ENCODE data around the gene SYT3. TPM values are rescaled to one million over a fixed set of nuclear protein-coding genes. Genes with fewer than 3 reads are reported as not detected.

SYT3 gene, protein sequence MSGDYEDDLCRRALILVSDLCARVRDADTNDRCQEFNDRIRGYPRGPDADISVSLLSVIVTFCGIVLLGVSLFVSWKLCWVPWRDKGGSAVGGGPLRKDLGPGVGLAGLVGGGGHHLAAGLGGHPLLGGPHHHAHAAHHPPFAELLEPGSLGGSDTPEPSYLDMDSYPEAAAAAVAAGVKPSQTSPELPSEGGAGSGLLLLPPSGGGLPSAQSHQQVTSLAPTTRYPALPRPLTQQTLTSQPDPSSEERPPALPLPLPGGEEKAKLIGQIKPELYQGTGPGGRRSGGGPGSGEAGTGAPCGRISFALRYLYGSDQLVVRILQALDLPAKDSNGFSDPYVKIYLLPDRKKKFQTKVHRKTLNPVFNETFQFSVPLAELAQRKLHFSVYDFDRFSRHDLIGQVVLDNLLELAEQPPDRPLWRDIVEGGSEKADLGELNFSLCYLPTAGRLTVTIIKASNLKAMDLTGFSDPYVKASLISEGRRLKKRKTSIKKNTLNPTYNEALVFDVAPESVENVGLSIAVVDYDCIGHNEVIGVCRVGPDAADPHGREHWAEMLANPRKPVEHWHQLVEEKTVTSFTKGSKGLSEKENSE
- total RNA-seq: not detected in 2 replicates

DNA sequence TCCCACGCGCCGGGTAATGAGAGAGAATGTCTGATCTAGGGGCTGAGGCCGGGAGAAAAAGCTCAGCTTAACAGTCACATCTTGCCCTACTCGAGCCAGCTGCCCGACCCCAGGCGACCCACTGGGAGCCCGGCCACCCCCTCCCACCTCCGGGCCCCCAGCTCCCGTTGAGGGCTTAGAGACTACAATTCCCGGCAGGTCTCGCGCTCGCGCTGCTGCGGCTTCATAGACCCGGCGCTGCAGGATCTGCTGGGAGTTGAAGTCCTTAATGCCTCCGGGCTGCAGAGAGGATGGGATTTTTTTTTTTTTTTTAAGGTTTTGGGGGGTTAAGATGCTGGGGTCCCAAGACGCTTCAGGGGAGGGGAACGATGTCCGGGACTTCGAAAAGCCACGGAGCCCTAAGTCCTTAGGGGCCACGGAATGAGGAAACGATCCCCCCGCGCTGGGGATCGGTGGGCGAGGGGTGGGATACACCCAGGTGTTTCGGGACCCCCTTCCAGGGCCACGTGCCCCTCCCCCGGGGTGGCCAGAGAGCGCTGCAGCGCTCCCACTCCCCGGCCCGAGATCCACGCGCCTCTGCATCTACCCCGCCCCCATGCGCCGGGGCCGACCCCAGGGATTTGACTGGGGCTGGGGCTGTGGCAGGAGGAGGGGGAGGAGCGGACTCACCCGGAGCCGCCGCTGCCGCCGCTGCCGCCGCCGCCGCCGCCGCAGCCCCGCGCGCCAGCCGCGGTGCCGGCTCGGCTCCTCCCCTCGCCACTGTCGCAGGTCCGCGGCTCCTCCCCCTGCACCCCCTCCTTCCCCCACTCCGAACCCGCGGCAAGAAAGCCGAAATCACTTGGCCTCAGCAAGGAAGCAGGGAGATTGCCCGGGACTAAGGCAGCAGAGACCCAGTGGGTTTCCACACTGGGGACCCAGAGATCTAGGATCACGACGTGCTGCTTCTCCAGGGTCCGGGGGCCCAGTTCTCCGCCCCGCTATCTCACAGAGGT, at the start of gene SYT3:
Gene SYT3, minus strand, starts transcription at position 761 of the 992 bp plus-strand sequence. CDS start 2,470 bp downstream, outside the sequence.

GRCh38 chr19:50649433-50650391, 10.0 kb upstream of the SYT3 start, which contains the start of gene C19orf81:
C19orf81 (plus strand) TSS chr19:50649445; CDS start chr19:50649445, 0 bp downstream.

Other genes starting within 250 kb of the SYT3 start
- gene SPIB, start 220.9 kb downstream of the SYT3 start, total RNA-seq: 0.11 TPM in 1 of 2 replicates, not detected in the other
- gene MYBPC2, start 207.0 kb downstream of the SYT3 start, total RNA-seq: under 0.01 TPM in 1 of 2 replicates, not detected in the other
- 45.1 and 103 TPM in 2 replicates for gene EMC10, start 163.4 kb downstream of the SYT3 start, total RNA-seq
- 1.2 and 1.6 TPM in 2 replicates for gene GARIN5A, start 163.0 kb downstream of the SYT3 start, total RNA-seq
- 37.5 and 53.0 TPM in 2 replicates for gene JOSD2, start 128.7 kb downstream of the SYT3 start, total RNA-seq
- gene ASPDH, start 126.0 kb downstream of the SYT3 start, total RNA-seq: not detected in 2 replicates
- gene LRRC4B, start 71.4 kb downstream of the SYT3 start, total RNA-seq: not detected in 2 replicates
- not detected in 2 replicates for gene C19orf81, start 9.6 kb upstream of the SYT3 start, total RNA-seq
- not detected in 2 replicates for gene SHANK1, start 79.9 kb upstream of the SYT3 start, total RNA-seq
- gene CLEC11A, start 83.5 kb upstream of the SYT3 start, total RNA-seq: 0.43 and 0.79 TPM in 2 replicates
- gene GPR32, start 130.6 kb upstream of the SYT3 start, total RNA-seq: not detected in 2 replicates
- not detected in 2 replicates for gene ACP4, start 150.5 kb upstream of the SYT3 start, total RNA-seq
- gene KLK1, start 183.9 kb upstream of the SYT3 start, total RNA-seq: not detected in 2 replicates
- gene KLK15, start 193.7 kb upstream of the SYT3 start, total RNA-seq: not detected in 2 replicates
- gene KLK3, start 215.0 kb upstream of the SYT3 start, total RNA-seq: not detected in 2 replicates
- gene KLK2, start 233.6 kb upstream of the SYT3 start, total RNA-seq: not detected in 2 replicates